Subcutaneous abdominal adipose tissue (tissue), 5 donors: ENCODE measurements around the gene GNG4.
"Not testable (repeated sequence)": the region's sequence is repeated elsewhere in the genome, so short reads cannot be mapped to it uniquely, and the experiment has no call there.

Experiments used
- H3K27ac ChIP-seq: one replicate; pipeline ENCODE4 v1.7.0; 2013; ENCODE audit warnings: low read depth, mild to moderate bottlenecking, inconsistent platforms, low read length, moderate library complexity
- H3K27me3 ChIP-seq, 5 donors: one replicate each; pipeline ENCODE4 v1.7.0; 2013; ENCODE audit warnings: low read length in 5 of 5, inconsistent platforms in 1 of 5; ENCODE audit not compliant: control insufficient read depth in 5 of 5, insufficient read depth in 4 of 5
- H3K36me3 ChIP-seq, 5 donors: one replicate each; pipeline ENCODE4 v1.7.0; 2013; ENCODE audit warnings: low read length in 5 of 5; ENCODE audit not compliant: control insufficient read depth in 5 of 5, insufficient read depth in 5 of 5
- H3K4me1 ChIP-seq, 5 donors: one replicate each; pipeline ENCODE4 v1.7.0; 2013; ENCODE audit warnings: low read length in 5 of 5, mild to moderate bottlenecking in 3 of 5, moderate library complexity in 1 of 5; ENCODE audit not compliant: control insufficient read depth in 5 of 5, insufficient read depth in 5 of 5
- H3K4me3 ChIP-seq, 5 donors: one replicate each; pipeline ENCODE4 v1.7.0; 2013; ENCODE audit warnings: low read length in 5 of 5, low read depth in 1 of 5
- H3K9ac ChIP-seq, 5 donors: one replicate each; pipeline ENCODE4 v1.7.0; 2013; ENCODE audit warnings: low read length in 5 of 5, mild to moderate bottlenecking in 4 of 5, moderate library complexity in 3 of 5
- H3K9me3 ChIP-seq, 5 donors: one replicate each; pipeline ENCODE4 v1.7.0; 2013; ENCODE audit warnings: low read length in 5 of 5; ENCODE audit not compliant: control insufficient read depth in 5 of 5
- donor health status: healthy.
- donor health status: healthy.
- donor health status: healthy.
- donor health status: healthy.
- donor health status: healthy.

GNG4 gene

GRCh38 chr1:235651170-235651806 is 1.7 kb upstream of the GNG4 start:
- H3K4me1 ChIP-seq: peaks cover 0 to 24% (median 21%) of the 10 kb centered on the region in 5 donors
- H3K9me3 ChIP-seq: no peaks in the 10 kb centered on the region
- peaks cover 20 to 42% (median 30%) of the 10 kb centered on the region in 5 donors for H3K27me3 ChIP-seq
- no peak overlapping the region for H3K27ac ChIP-seq
- peak overlapping the region in 1 of 5 donors; percentile 25 for H3K9ac ChIP-seq
- peak overlapping the region in 3 of 5 donors; percentile 29 to 50 (median 48) for H3K4me3 ChIP-seq
- no peaks in the 10 kb centered on the region for H3K36me3 ChIP-seq

- peak overlapping the region; percentile 29 to 60 (median 50) for H3K4me3 ChIP-seq
- no peaks in the 10 kb centered on the region for H3K36me3 ChIP-seq
- peak overlapping the region in 1 of 5 donors; percentile 25 for H3K9ac ChIP-seq
- H3K27ac ChIP-seq: no peak overlapping the region
- peaks cover 21 to 46% (median 36%) of the 10 kb centered on the region in 5 donors for H3K27me3 ChIP-seq
- no peaks in the 10 kb centered on the region for H3K9me3 ChIP-seq
- H3K4me1 ChIP-seq: peaks cover 0 to 24% (median 21%) of the 10 kb centered on the region in 5 donors
Observed at GRCh38 chr1:235650341-235651169, 971 bp upstream of the GNG4 start.

- Histone ChIP-seq H3K36me3 (no peaks in the 10 kb centered on the region), H3K9me3 (no peaks in the 10 kb centered on the region), H3K9ac (no peak overlapping the region), H3K27me3 (peaks cover 20 to 50% (median 35%) of the 10 kb centered on the region in 5 donors), H3K4me1 (peaks cover 0 to 24% (median 21%) of the 10 kb centered on the region in 5 donors), H3K4me3 (peak overlapping the region in 4 of 5 donors; percentile 42 to 63 (median 54)), H3K27ac (no peak overlapping the region)
Observed at GRCh38 chr1:235648954-235649367, 623 bp downstream of the GNG4 start.

- Histone ChIP-seq H3K36me3 (no peaks in the 10 kb centered on the region), H3K9ac (no peak overlapping the region), H3K4me3 (peak overlapping the region in 4 of 5 donors; percentile 42 to 63 (median 54)), H3K9me3 (no peaks in the 10 kb centered on the region), H3K27me3 (peaks cover 20 to 55% (median 35%) of the 10 kb centered on the region in 5 donors), H3K4me1 (peaks cover 0 to 24% (median 21%) of the 10 kb centered on the region in 5 donors), H3K27ac (no peak overlapping the region)
Observed at GRCh38 chr1:235648407-235648907, 1.1 kb downstream of the GNG4 start.

- H3K27me3 ChIP-seq: peaks cover 21 to 64% (median 34%) of the 10 kb centered on the region in 5 donors
- not testable (repeated sequence) for H3K4me3 ChIP-seq, H3K9ac ChIP-seq, H3K9me3 ChIP-seq, H3K27ac ChIP-seq, H3K36me3 ChIP-seq
- H3K4me1 ChIP-seq: peaks cover 0 to 24% (median 21%) of the 10 kb centered on the region in 5 donors
Observed at GRCh38 chr1:235647537-235647936, 2.0 kb downstream of the GNG4 start.

- Histone ChIP-seq H3K27ac (no peak overlapping the region), H3K27me3 (peaks cover 16 to 69% (median 37%) of the 10 kb centered on the region in 5 donors), H3K9ac (no peak overlapping the region), H3K4me1 (peaks cover 0 to 27% (median 21%) of the 10 kb centered on the region in 5 donors), H3K36me3 (no peaks in the 10 kb centered on the region), H3K9me3 (no peaks in the 10 kb centered on the region), H3K4me3 (no peak overlapping the region)
Observed at GRCh38 chr1:235646463-235646862, 3.1 kb downstream of the GNG4 start.

GRCh38 chr1:235644693-235645305 is 4.8 kb downstream of the GNG4 start:
- Histone ChIP-seq H3K9ac (no peak overlapping the region), H3K4me3 (no peak overlapping the region), H3K27me3 (peaks cover 4 to 56% (median 27%) of the 10 kb centered on the region in 5 donors), H3K9me3 (no peaks in the 10 kb centered on the region), H3K36me3 (no peaks in the 10 kb centered on the region), H3K27ac (no peak overlapping the region), H3K4me1 (peaks cover 0 to 18% (median 12%) of the 10 kb centered on the region in 5 donors)

GRCh38 chr1:235643837-235644692 is 5.5 kb downstream of the GNG4 start:
- Histone ChIP-seq H3K27me3 (peaks cover 4 to 54% (median 25%) of the 10 kb centered on the region in 5 donors), H3K9ac (no peak overlapping the region), H3K9me3 (no peaks in the 10 kb centered on the region), H3K36me3 (no peaks in the 10 kb centered on the region), H3K27ac (no peak overlapping the region), H3K4me3 (no peak overlapping the region), H3K4me1 (peaks cover 0 to 13% (median 7%) of the 10 kb centered on the region in 5 donors)

GRCh38 chr1:235642943-235643371 is 6.6 kb downstream of the GNG4 start:
- Histone ChIP-seq H3K4me1 (peaks cover 0 to 4% (median 0%) of the 10 kb centered on the region in 5 donors), H3K27me3 (peaks cover under 1 to 43% (median 17%) of the 10 kb centered on the region in 5 donors), H3K9me3 (no peaks in the 10 kb centered on the region), H3K9ac (no peak overlapping the region), H3K36me3 (no peaks in the 10 kb centered on the region), H3K27ac (no peak overlapping the region), H3K4me3 (no peak overlapping the region)
